GM23338 (cell line): ENCODE measurements around the gene CCDC74A. TPM values are rescaled to one million over a fixed set of nuclear protein-coding genes. Genes with fewer than 3 reads are reported as not detected.

ENCODE experiments used
- ATAC-seq: fragments of 200-7000 bp; cut with Tn5 transposase; 3 replicates; pipeline ENCODE4 v1.9.1; 2020
- DNase-seq: peaks from one replicate; pipeline ENCODE4 v3.0.0-alpha.2; 2015; ENCODE audit warnings: low spot score
- H2AFZ ChIP-seq: fragments of 200-600 bp; sonication (generic); 2 replicates; pipeline ENCODE4 v1.8.0; 2016; ENCODE audit warnings: antibody characterized with exemption, mild to moderate bottlenecking, moderate library complexity
- H3F3A ChIP-seq: fragments of 200-600 bp; sonication (generic); replicated peaks from 2 replicates; pipeline ENCODE4 v1.8.0; 2017; ENCODE audit warnings: antibody characterized with exemption, mixed run types, low read depth
- H3K27ac ChIP-seq: fragments of 200-600 bp; sonication (generic); 2 replicates; pipeline ENCODE4 v1.6.1; 2016; ENCODE audit warnings: low read depth
- H3K27me3 ChIP-seq: fragments of 200-600 bp; sonication (generic); 2 replicates; pipeline ENCODE4 v1.8.0; 2016; ENCODE audit warnings: mild to moderate bottlenecking, mixed run types, moderate library complexity; ENCODE audit not compliant: insufficient read depth
- H3K36me3 ChIP-seq: fragments of 200-600 bp; sonication (generic); 2 replicates; pipeline ENCODE4 v1.8.0; 2016; ENCODE audit warnings: mild to moderate bottlenecking; ENCODE audit not compliant: insufficient read depth
- H3K4me1 ChIP-seq: fragments of 200-600 bp; sonication (generic); 2 replicates; pipeline ENCODE4 v1.8.0; 2016; ENCODE audit warnings: mild to moderate bottlenecking, moderate library complexity; ENCODE audit not compliant: insufficient read depth
- H3K4me2 ChIP-seq: fragments of 200-600 bp; sonication (generic); 2 replicates; pipeline ENCODE4 v1.7.1; 2017; ENCODE audit warnings: mixed run types
- H3K4me3 ChIP-seq: fragments of 200-600 bp; sonication (generic); 2 replicates; pipeline ENCODE4 v1.6.1; 2016; ENCODE audit warnings: mixed run types
- H3K79me2 ChIP-seq: fragments of 200-600 bp; sonication (generic); replicated peaks from 2 replicates; pipeline ENCODE4 v1.8.0; 2017; ENCODE audit warnings: mild to moderate bottlenecking; ENCODE audit not compliant: insufficient read depth
- H3K9me2 ChIP-seq: fragments of 200-600 bp; sonication (generic); 2 replicates; pipeline ENCODE4 v1.8.0; 2017; ENCODE audit not compliant: insufficient read depth
- H4K20me1 ChIP-seq: fragments of 200-600 bp; sonication (generic); replicated peaks from 2 replicates; pipeline ENCODE4 v1.8.0; 2017; ENCODE audit warnings: mild to moderate bottlenecking; ENCODE audit not compliant: insufficient read depth
- H3K27ac Mint-ChIP-seq: 2 replicates; pipeline ENCODE4 v1.8.0; 2020; ENCODE audit warnings: inconsistent platforms, mild to moderate bottlenecking, moderate library complexity, mixed read lengths
- H3K27me3 Mint-ChIP-seq: 3 replicates; pipeline ENCODE4 v1.8.0; 2022; ENCODE audit warnings: low read depth, mild to moderate bottlenecking, moderate library complexity, mixed read lengths, inconsistent platforms; ENCODE audit not compliant: insufficient read depth, poor library complexity
- H3K36me3 Mint-ChIP-seq: 3 replicates; pipeline ENCODE4 v1.8.0; 2021; ENCODE audit warnings: low read depth, mild to moderate bottlenecking, inconsistent platforms, moderate library complexity, mixed read lengths
- H3K4me1 Mint-ChIP-seq: 3 replicates; pipeline ENCODE4 v1.8.0; 2020; ENCODE audit warnings: mild to moderate bottlenecking, inconsistent platforms, mixed read lengths
- H3K4me3 Mint-ChIP-seq: 3 replicates; pipeline ENCODE4 v1.8.0; 2021; ENCODE audit warnings: moderate library complexity, mild to moderate bottlenecking, inconsistent platforms, mixed read lengths
- H3K9me3 Mint-ChIP-seq: 3 replicates; pipeline ENCODE4 v1.8.0; 2020; ENCODE audit warnings: moderate library complexity, mild to moderate bottlenecking, inconsistent platforms, mixed read lengths
- CREB1 ChIP-seq: fragments of 250-450 bp; sonication (Bioruptor Pico); IDR thresholded peaks from 2 replicates; pipeline ENCODE4 v1.5.0; 2020; ENCODE audit warnings: low read depth, mild to moderate bottlenecking, moderate library complexity
- ETS1 ChIP-seq: IDR thresholded peaks from 2 replicates; pipeline ENCODE4 v1.6.1; 2016; ENCODE audit warnings: antibody characterized with exemption
- EZH2 ChIP-seq: fragments of 200-600 bp; sonication (generic); IDR thresholded peaks from one replicate; pipeline ENCODE4 v1.8.0; 2017; ENCODE audit warnings: antibody characterized with exemption, mild to moderate bottlenecking, low read depth; ENCODE audit not compliant: unreplicated experiment
- EZH2phosphoT487 ChIP-seq: fragments of 200-600 bp; sonication (generic); IDR thresholded peaks from one replicate; pipeline ENCODE4 v1.8.1; 2018; ENCODE audit warnings: antibody characterized with exemption; ENCODE audit not compliant: unreplicated experiment
- JUNB ChIP-seq: IDR thresholded peaks from one replicate; pipeline ENCODE4 v1.6.1; 2016; ENCODE audit warnings: antibody characterized with exemption; ENCODE audit not compliant: unreplicated experiment
- NANOG ChIP-seq: IDR thresholded peaks from 2 replicates; pipeline ENCODE4 v1.6.1; 2016; ENCODE audit warnings: antibody characterized with exemption, borderline replicate concordance
- POLR2AphosphoS5 ChIP-seq: IDR thresholded peaks from 2 replicates; pipeline ENCODE4 v1.6.1; 2016; ENCODE audit warnings: antibody characterized with exemption, low read depth
- REST ChIP-seq: IDR thresholded peaks from one replicate; pipeline ENCODE4 v1.6.1; 2018; ENCODE audit warnings: antibody characterized with exemption; ENCODE audit not compliant: unreplicated experiment
- STAT1 ChIP-seq: IDR thresholded peaks from one replicate; pipeline ENCODE4 v1.6.1; 2016; ENCODE audit warnings: antibody characterized with exemption; ENCODE audit not compliant: unreplicated experiment
- ZNF114 ChIP-seq: fragments of 250-450 bp; sonication (Bioruptor Pico); IDR thresholded peaks from 2 replicates; pipeline ENCODE4 v1.5.0; 2020; ENCODE audit warnings: mild to moderate bottlenecking, moderate library complexity
- ZNF331 ChIP-seq: fragments of 250-450 bp; sonication (Bioruptor Pico); IDR thresholded peaks from 2 replicates; pipeline ENCODE4 v1.5.0; 2020; ENCODE audit warnings: low read depth, mild to moderate bottlenecking, moderate library complexity
- ZNF462 ChIP-seq: fragments of 250-450 bp; sonication (Bioruptor Pico); IDR thresholded peaks from 2 replicates; pipeline ENCODE4 v1.5.0; 2020; ENCODE audit warnings: mild to moderate bottlenecking, moderate library complexity
- polyA plus RNA-seq: library from polyadenylated mRNA; unstranded; fragments of >200 nt; fragmentation: Nextera tagmentation; extraction: Ambion mirVana; gene quantifications from 2 replicates; pipeline ENCODE4 v1.2.1, GENCODE V29; 2016
- total RNA-seq: library from RNA; depleted of rRNA; stranded (reverse); fragments of >200 nt; shearing (Covaris generic); gene quantifications from 2 replicates; pipeline ENCODE4 v1.2.3, GENCODE V29; 2014
- TF ChIP-seq, protein P1 (sequence below), 2 experiments: fragments of 200-600 bp in 1 of 2; sonication (generic) in 1 of 2; conservative IDR thresholded peaks; 2 replicates each; pipeline versions ENCODE4 v1.5.1 to v1.6.1; 2016 to 2017; ENCODE audit warnings: antibody characterized with exemption in 2 of 2, low read depth in 2 of 2, mild to moderate bottlenecking in 2 of 2, moderate library complexity in 1 of 2

CCDC74A gene
- total and polyA plus RNA-seq, 2 experiments from 2014 or later, result 16.5 to 47.8 TPM

DNA sequence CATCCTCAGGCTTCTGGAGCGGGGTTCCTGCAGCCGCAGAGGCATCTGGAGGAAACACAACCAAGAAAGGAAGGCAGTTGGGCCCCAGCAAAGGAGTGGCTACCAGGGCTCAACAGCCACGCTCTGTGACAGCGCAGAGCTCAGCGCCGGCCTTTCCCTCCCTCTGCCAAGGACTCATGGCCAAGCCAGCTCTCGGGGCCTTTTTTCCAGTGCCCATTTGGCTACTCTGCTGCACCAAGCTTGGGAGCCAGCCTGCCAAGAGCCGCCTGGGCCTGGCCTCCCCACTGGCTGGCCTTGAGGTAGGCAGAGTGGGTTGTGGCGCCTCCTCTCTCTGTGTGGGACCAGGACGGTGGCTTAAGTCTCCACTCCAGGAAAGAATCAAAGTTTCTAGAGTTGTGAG is 7.2 kb upstream of the CCDC74A start:
- no peaks in the 10 kb centered on the region for H3K9me3 Mint-ChIP-seq
- peaks cover 3% of the 10 kb centered on the region; the same call in 1 of the 3 replicates for H3K4me1 Mint-ChIP-seq
- no peak overlapping the region for H3K27ac Mint-ChIP-seq
- Histone ChIP-seq H3K79me2 (no peaks in the 10 kb centered on the region), H3K27me3 (no peaks in the 10 kb centered on the region), H3F3A (no peaks in the 10 kb centered on the region), H3K4me2 (no peak overlapping the region), H3K4me1 (no peaks in the 10 kb centered on the region), H3K9me2 (no peaks in the 10 kb centered on the region), H3K4me3 (no peak overlapping the region), H3K36me3 (no peaks in the 10 kb centered on the region), H4K20me1 (no peaks in the 10 kb centered on the region), H2AFZ (no peak overlapping the region), H3K27ac (no peak overlapping the region)
- TF ChIP-seq EZH2phosphoT487 (no peak), ZNF462 (CRISPR knock-in tag) (no peak), STAT1 (no peak), REST (no peak), POLR2AphosphoS5 (no peak), ZNF331 (no peak), NANOG (no peak), JUNB (no peak), ZNF114 (CRISPR knock-in tag) (no peak), EZH2 (no peak), ETS1 (no peak), CREB1 (CRISPR knock-in tag) (no peak)
- TF ChIP-seq, protein P1, sequence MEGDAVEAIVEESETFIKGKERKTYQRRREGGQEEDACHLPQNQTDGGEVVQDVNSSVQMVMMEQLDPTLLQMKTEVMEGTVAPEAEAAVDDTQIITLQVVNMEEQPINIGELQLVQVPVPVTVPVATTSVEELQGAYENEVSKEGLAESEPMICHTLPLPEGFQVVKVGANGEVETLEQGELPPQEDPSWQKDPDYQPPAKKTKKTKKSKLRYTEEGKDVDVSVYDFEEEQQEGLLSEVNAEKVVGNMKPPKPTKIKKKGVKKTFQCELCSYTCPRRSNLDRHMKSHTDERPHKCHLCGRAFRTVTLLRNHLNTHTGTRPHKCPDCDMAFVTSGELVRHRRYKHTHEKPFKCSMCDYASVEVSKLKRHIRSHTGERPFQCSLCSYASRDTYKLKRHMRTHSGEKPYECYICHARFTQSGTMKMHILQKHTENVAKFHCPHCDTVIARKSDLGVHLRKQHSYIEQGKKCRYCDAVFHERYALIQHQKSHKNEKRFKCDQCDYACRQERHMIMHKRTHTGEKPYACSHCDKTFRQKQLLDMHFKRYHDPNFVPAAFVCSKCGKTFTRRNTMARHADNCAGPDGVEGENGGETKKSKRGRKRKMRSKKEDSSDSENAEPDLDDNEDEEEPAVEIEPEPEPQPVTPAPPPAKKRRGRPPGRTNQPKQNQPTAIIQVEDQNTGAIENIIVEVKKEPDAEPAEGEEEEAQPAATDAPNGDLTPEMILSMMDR (conservative IDR thresholded peaks at IDR 0.05; ENCODE audit: low read depth in 2 of 2), result no peak
- H3K36me3 Mint-ChIP-seq, result peaks cover 33% of the 10 kb centered on the region
- ATAC-seq (no peak), DNase-seq (no peak)
- no peak overlapping the region for H3K4me3 Mint-ChIP-seq
- peaks cover 2% of the 10 kb centered on the region for H3K27me3 Mint-ChIP-seq
